Cortex of kidney (tissue), 1 donor: ENCODE measurements around the gene BEX2.
"Not testable (repeated sequence)": the region's sequence is repeated elsewhere in the genome, so short reads cannot be mapped to it uniquely, and the experiment has no call there.

ENCODE experiments used
- DNase-seq: peaks from one replicate; lab custom pipeline; 2025; lab: John Stamatoyannopoulos, UW

Gene BEX2

GRCh38 chrX:103310555-103311398 lies at the start of gene BEX2:
Gene BEX2, minus strand, starts transcription at chrX:103310990. Its CDS starts 1,014 bp downstream, at chrX:103309976.
- DNase-seq = no peak

DNA sequence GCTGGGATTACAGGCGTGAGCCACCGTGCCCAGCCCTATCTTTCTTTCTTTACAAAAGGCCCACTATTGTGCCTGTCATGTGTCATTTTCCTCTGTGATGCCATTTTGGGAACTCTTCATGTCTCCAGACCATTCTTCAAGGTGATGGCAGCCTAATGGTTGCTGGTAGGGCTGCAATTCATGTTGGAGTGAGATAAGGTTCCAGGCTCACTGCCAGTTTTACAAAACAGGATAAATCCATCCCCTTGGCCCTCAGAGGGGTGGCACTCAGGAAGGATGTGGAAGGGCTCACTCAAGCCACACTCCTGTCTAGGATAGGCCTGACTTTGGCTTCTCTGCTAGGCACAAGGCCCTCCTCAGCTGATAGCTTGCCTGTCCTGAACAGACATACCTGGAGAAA lies 49.3 kb upstream of the BEX2 start:
- DNase-seq = no peak

DNA sequence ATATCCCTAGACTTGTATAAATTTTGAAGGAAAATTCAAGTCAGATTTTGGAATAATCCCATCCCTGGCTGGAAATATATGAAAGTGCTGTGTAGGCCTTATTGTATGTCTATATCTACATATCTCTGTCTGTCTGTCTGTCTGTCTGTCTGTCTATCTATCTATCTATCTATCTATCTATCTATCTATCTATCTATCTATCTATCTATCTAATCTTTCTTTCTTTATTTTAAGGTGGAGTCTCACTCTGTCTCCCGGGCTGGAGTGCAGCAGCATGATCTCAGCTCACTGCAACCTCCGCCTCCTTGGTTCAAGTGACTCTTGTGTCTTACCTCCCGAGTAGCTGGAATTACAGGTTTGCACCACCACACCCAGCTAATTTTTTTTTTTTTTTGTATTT lies 48.8 kb upstream of the BEX2 start:
- not testable (repeated sequence) for DNase-seq

DNA sequence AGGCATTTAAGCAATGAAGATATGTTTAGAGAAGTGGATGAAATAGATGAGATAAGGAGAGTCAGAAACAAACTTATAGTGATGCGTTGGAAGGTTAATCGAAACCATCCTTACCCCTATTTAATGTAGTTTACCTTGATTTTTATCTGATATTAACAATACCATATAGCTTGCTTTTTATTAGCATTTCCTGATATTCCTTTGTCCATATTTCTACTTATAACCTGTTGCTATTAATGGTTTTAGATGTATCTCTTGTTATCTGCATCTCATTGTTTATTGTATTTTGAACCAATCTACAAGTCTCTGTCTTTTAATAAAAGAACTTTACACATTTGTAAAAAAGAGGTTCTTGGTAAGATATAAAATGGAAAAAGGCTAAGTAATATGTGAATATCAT lies 47.1 kb upstream of the BEX2 start:
- no peak for DNase-seq

DNA sequence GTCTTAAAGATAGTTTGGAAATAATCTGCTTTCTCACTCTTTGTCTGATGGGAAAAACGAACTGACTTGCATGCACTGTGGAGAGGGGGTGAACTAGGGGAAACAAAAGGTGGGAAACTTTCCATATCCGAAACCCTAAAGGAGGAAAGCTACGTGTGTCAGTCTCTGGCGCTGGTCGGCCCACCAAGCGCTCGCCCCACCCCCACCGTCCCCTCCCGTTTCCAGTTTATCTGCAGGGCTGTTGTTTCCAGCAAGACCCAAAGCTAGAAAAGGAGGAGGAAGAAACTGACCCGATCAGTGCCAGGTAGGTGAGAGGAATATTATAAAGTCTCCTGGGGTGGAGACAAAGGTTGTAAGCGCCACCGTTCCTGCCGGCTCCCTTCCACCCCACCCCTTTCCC lies 46.1 kb upstream of the BEX2 start:
- no peak for DNase-seq

GRCh38 chrX:103356130-103356798 lies 45.5 kb upstream of the BEX2 start, which contains the start of gene TCEAL9:
Gene TCEAL9, plus strand, starts transcription at chrX:103356506. Its CDS starts 1,179 bp downstream, at chrX:103357685.
- DNase-seq = no peak

DNA sequence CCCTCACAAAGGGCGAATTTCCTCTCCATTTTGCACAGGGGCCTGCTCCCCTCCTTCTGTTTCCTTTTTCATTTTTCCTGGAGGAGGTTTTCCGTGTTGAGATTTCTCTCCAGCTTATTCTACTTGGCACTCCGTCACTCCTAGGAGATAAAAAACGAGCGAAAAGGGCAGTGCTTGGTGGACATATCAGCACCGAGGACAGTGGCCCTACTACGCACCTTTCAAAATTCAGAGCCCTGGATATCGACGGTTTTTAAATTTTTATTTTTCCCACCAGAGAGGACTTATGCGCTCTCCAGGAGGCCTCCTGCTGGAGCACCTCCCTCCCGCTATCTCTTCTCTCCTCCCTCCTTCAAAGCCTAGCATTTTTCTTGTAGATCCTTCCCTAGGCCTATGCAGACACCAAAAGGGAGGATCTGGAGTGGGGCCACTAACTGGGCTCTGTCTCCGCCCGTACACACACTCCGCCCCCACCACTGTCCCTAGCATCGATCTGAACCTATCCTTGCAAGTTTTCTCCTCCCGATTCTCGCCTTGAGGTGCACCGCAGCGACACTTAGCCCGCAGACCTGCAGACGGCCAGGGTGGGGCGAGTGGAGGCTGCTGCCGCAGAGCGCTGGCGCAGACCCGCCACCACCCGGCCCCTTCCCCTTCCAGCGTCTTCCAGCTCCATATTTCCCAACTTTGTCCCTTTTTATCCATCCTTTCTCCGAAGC lies 37.0 kb upstream of the BEX2 start:
- no peak for DNase-seq

- DNase-seq = no peak
Measured at GRCh38 chrX:103344606-103345005, 33.8 kb upstream of the BEX2 start.

DNA sequence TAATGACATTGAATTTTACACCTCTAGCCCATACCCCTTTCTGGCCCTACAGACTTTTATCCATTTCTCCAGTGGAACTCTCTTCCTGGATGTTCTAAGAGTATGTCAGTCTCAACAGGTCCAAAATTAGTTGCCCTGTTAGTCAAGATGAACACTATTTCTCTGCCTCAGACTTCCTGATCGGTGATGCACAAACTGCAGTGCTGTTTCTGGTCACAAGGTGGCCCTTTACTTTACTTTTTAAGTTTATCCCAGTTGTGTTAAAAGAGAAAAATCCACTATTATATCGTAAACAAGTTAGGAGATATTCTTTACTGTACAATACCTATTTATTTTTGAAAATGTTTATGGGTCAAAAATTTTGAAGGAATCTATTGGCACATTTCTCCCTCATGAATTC lies 32.3 kb upstream of the BEX2 start:
- no peak for DNase-seq

- DNase-seq = no peak
Measured at GRCh38 chrX:103338663-103339062, 27.9 kb upstream of the BEX2 start.

DNA sequence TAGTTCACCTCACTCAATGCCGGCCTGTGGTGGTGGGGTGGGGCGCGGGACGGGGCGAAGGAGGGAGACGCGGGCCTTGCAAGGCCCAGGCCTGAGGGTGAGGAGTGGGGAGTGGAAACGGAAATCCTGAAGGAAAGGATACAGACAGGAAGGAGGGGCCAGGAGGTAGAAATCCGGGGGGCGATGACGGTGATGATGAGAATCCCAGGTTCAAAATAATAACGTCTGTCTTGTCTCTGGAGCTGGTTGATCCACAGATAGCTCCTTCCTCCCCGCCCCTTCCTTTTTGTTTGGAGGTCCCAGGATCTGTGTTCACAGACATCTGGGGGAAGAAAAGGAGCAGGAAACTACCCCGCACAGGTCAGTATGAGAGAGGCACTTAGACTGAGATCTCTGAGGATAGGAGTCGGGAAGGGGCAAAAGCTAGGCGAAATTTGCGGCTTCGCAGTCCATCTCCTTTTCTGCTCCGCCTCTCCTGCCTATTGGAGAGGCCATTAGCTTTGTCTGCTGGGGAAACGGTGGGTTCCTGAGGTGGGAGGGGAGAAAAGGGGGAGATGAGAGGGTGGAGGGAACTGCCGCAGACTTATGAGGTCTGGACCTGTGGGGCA lies 20.0 kb upstream of the BEX2 start:
- no peak for DNase-seq

DNA sequence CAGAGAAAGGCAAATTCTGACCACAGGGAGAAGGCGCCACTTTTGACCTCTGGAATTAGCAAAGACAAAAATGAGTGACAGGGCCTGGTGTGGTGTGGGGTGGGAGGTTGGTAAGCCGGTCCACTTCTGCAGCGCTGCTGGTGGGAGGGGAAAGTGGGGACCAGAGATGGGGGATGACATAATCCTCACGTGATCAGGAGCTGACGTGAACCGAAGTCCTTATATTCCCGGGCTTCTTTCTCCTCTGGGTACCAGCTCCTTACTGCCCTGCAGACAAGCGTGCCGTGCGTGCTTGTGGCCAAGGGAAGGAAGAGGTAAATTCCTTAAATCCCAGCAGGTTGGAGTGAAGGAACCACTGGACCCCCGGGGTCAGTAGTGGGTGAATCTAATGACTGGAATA lies 19.2 kb upstream of the BEX2 start, which contains the start of gene TCEAL7:
TCEAL7 (plus strand) TSS at position 249 of the 400 bp plus-strand sequence. CDS start 1,165 bp downstream, outside the sequence.
- no peak for DNase-seq

- DNase-seq = no peak
Measured at GRCh38 chrX:103311399-103311780, 600 bp upstream of the BEX2 start.

DNA sequence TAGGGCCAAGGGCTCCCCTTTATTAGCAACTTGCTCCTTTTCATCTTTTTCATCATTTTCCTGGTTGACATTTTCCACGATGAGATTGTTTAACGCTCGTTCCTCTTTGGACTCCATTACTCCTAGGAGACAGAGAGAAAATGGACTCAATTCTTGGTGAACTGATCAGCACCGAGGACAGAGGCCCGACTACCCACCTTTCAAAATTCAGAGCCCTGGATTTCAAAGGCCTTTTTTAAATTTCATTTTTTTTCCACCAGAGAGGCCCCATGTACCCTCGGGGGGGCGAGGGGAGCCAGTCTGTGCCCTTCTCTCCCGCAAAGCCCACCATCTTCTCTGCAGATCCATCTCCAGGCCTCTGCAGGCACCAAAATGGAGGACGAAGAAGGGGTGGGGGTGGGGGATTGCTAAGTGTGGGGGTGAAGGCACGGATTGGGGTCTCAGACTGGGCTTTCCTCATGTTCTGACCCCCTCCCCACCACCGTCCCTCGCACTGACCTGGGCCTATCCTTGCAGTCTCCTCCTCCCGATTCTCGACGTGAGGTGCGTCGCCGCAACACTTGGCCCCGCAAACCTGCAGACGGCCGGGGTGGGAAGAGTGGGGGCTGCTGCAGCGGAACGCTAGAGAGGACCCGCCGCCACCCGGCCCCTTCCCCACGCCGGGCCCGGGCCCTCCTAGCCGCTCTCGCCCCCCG lies 783 bp downstream of the BEX2 start:
- no peak for DNase-seq

- not testable (repeated sequence) for DNase-seq
Measured at GRCh38 chrX:103305666-103306065, 5.1 kb downstream of the BEX2 start.

DNA sequence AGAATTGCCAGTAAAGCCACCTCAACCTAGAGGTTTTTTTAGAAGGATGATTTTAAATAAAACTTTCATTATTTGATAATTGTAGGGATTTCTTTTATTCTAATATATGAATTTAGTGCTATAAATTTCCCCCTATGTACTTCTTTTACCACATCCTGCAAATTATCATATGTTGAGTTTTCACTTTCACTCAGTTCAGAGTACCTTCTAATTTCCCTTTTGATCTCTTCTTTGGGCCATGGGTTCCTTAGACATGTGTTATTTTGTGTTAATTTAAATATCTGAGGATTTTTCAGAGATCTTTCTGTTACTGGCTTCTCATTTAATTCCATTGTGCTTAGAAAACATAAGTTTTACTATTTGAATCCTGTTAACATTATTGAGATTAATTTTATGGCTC lies 6.1 kb downstream of the BEX2 start:
- DNase-seq = no peak

DNA sequence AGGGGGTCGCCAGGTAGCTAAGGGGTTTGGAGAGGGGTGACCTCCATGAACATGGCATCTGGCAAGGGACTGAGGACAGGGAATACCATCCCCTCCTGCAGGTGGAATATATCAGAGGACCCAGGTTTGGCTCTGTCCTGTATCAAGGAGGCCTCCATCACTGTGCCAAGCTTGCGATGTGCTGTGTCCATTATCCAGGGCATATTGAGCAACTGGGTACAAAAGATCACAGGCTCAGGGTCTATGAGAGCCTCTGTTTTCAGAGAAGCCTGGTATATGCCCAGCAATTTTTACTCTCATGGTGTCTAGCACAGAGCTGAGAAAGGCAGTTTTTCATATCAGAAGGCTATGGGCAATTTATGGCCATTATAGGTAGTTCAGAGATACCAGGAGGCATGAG lies 17.7 kb downstream of the BEX2 start:
- DNase-seq = no peak

GRCh38 chrX:103279624-103280023 lies 31.2 kb downstream of the BEX2 start:
- DNase-seq = no peak

- no peak for DNase-seq
Measured at GRCh38 chrX:103276581-103277002, 34.2 kb downstream of the BEX2 start, which contains the start of gene TCEAL5. Gene TCEAL5, minus strand, starts transcription at chrX:103276750. Its CDS starts 2,187 bp downstream, at chrX:103274563.

DNA sequence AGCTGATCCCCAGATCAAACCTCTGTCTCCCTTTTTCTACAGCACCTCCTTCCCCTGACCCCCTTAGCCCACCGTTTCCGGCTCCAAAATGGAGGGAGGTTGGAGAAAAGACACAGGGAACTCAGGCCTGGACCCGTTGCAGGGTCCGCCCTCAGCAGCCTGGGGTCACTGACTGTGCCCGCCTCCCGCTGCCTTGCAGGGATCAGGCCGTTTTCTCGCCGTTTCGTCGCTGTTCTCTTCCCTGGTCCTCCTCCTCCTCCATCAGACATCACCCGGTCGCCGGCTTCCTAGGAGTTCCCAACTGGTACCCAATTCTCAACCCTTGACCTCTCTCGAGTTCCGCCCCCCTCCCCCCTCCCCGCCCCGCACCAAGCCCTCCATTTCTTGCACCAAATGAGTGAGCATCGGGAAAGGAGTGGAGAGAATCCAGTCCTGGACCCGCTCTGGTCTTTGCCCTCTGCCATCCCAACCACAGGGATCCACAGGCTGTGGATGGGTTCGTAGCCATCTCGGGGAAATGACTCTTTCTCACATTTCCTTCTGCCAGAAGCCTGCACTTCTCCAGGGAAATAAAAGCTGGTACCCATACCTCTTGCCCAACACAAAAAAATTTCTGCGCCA lies 34.7 kb downstream of the BEX2 start:
- DNase-seq = no peak

DNA sequence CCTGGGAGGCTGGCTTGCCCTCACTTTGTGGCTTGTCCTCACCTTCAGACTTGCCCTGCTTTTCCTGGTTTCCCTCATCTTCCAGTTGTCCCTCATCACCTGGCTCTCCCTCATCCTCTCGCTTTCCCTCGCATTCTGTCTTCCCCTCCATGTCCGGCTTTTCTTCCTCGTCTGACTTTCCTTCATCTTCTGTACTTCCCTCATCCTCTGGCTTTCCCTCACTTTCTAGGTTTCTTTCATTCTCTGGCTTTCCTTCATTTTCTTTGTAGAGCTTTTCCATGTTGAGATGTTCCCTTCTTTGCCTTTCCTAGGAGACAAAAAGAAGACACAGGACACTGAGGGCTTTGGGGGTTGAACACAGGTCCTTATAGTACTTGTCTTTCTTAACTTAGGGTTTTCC lies 36.5 kb downstream of the BEX2 start:
- no peak for DNase-seq
